GM12891 (cell line): Measurements from ENCODE around the gene ADO.

Source experiments
- PAX5 ChIP-seq: IDR thresholded peaks from 2 replicates; pipeline ENCODE4 v1.6.1; 2011; ENCODE audit warnings: low read length, moderate library complexity, mild to moderate bottlenecking; ENCODE audit not compliant: insufficient read depth, severe bottlenecking
- POLR2A ChIP-seq: IDR thresholded peaks from 2 replicates; pipeline ENCODE4 v1.6.1; 2011; ENCODE audit warnings: low read depth, low read length, control low read depth
- POLR2AphosphoS5 ChIP-seq: IDR thresholded peaks from 2 replicates; pipeline ENCODE4 v1.6.1; 2011; ENCODE audit warnings: low read depth, low read length, control low read depth
- POU2F2 ChIP-seq: IDR thresholded peaks from 2 replicates; pipeline ENCODE4 v1.6.1; 2011; ENCODE audit warnings: low read depth, mild to moderate bottlenecking, control low read depth, low read length, moderate library complexity
- SPI1 ChIP-seq: IDR thresholded peaks from 2 replicates; pipeline ENCODE4 v1.6.1; 2011; ENCODE audit warnings: low read depth, low read length, control low read depth
- TAF1 ChIP-seq: IDR thresholded peaks from 2 replicates; pipeline ENCODE4 v1.6.1; 2011; ENCODE audit warnings: low read depth, low read length, control low read depth

- TF ChIP-seq POLR2AphosphoS5 (no peak), POLR2A (no peak), TAF1 (no peak), SPI1 (no peak), PAX5 (no peak), POU2F2 (no peak)
These were observed 14.8 kb downstream of the ADO start for GRCh38 chr10:62819141-62819920.
